Vagina (tissue), 2 donors: Measurements from ENCODE around the gene CAMK2A. TPM values are rescaled to one million over a fixed set of nuclear protein-coding genes. Genes with fewer than 3 reads are reported as not detected.

Experiments
- DNase-seq, 2 donors: peaks; one replicate each; pipeline ENCODE4 v3.0.0-alpha.2; 2017; ENCODE audit errors: extremely low spot score in 2 of 2
- H3K27ac ChIP-seq: fragments of 200-600 bp; sonication (generic); one replicate; pipeline ENCODE4 v1.5.1; 2019
- H3K27me3 ChIP-seq: fragments of 200-600 bp; sonication (generic); one replicate; pipeline ENCODE4 v1.5.1; 2019
- H3K36me3 ChIP-seq, 2 donors: fragments of 200-600 bp; sonication (generic); one replicate each; pipeline ENCODE4 v1.5.1; 2017 to 2019
- H3K4me1 ChIP-seq: fragments of 200-600 bp; sonication (generic); one replicate; pipeline ENCODE4 v1.5.1; 2019
- H3K4me3 ChIP-seq, 2 donors: fragments of 200-600 bp; sonication (generic); 1 replicate in 1 of 2; 2 replicates in 1 of 2; pipeline ENCODE4 v1.5.1; 2016 to 2019
- H3K9me3 ChIP-seq: fragments of 200-600 bp; sonication (generic); one replicate; pipeline ENCODE4 v1.5.1; 2019
- POLR2A ChIP-seq, 2 donors: fragments of 450-650 bp; IDR thresholded peaks; one replicate each; pipeline ENCODE4 v1.6.1; 2017; ENCODE audit warnings: antibody characterized with exemption in 2 of 2, mild to moderate bottlenecking in 2 of 2, moderate library complexity in 2 of 2
- POLR2AphosphoS5 ChIP-seq, 2 donors: sonication (generic); formaldehyde crosslinking; IDR thresholded peaks; one replicate each; pipeline ENCODE4 v1.9.0; 2017; ENCODE audit warnings: antibody characterized with exemption in 2 of 2, mild to moderate bottlenecking in 2 of 2, low read depth in 1 of 2; ENCODE audit not compliant: insufficient read depth in 1 of 2
- intact Hi-C: fragments of 100-400 bp; cut with DNase I; formaldehyde crosslinking; loops from one replicate; pipeline ENCODE4 v1.15.1; 2023
- total RNA-seq: library from RNA; depleted of rRNA; stranded (reverse); fragments of >200 nt; gene quantifications from one replicate; pipeline ENCODE4 v1.2.3, GENCODE V29; 2016
- TF ChIP-seq, protein P1 (sequence below), 3 experiments: fragments of 450-650 bp in 2 of 3; fragments of 200-600 bp in 1 of 3; sonication (generic) in 1 of 3; IDR thresholded peaks; one replicate each; pipeline ENCODE4 v1.5.1; 2017 to 2019; ENCODE audit warnings: antibody characterized with exemption in 3 of 3, mild to moderate bottlenecking in 2 of 3, moderate library complexity in 2 of 3

The CAMK2A gene
- total RNA-seq, 1 donor from 2014 or later, result 0.49 TPM

DNA sequence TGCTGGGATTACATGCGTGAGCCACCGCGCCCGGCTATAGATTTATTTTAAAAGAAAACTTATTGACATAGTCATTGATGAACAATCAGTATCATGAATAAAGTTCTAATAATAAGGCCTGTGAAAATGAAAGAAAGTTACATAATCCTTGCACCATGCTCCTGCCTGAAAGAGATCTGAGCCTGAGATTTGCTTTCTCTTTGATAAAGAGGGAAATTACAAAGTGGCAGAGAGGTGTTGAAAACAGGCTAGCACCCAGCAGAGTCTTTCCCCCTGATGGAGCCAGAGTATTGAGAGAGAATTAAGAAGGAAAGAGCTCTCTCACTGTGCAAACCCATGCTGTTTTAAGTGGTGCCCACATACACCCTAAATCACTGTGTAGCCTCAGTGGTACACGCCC is 62.5 kb downstream of the CAMK2A start:
- Histone ChIP-seq H3K4me3 (no peak overlapping the region), H3K9me3 (no peaks in the 10 kb centered on the region), H3K4me1 (no peaks in the 10 kb centered on the region), H3K27me3 (no peaks in the 10 kb centered on the region), H3K36me3 (no peaks in the 10 kb centered on the region), H3K27ac (no peak overlapping the region)
- intact Hi-C loops, result no loop called here
- no peak for DNase-seq
- TF ChIP-seq POLR2A (IDR thresholded peaks at IDR 0.05) (no peak), POLR2AphosphoS5 (IDR thresholded peaks at IDR 0.05; ENCODE audit: insufficient read depth in 1 of 2, low read depth in 1 of 2) (no peak)
- TF ChIP-seq, protein P1, sequence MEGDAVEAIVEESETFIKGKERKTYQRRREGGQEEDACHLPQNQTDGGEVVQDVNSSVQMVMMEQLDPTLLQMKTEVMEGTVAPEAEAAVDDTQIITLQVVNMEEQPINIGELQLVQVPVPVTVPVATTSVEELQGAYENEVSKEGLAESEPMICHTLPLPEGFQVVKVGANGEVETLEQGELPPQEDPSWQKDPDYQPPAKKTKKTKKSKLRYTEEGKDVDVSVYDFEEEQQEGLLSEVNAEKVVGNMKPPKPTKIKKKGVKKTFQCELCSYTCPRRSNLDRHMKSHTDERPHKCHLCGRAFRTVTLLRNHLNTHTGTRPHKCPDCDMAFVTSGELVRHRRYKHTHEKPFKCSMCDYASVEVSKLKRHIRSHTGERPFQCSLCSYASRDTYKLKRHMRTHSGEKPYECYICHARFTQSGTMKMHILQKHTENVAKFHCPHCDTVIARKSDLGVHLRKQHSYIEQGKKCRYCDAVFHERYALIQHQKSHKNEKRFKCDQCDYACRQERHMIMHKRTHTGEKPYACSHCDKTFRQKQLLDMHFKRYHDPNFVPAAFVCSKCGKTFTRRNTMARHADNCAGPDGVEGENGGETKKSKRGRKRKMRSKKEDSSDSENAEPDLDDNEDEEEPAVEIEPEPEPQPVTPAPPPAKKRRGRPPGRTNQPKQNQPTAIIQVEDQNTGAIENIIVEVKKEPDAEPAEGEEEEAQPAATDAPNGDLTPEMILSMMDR (IDR thresholded peaks at IDR 0.05), result no peak

DNA sequence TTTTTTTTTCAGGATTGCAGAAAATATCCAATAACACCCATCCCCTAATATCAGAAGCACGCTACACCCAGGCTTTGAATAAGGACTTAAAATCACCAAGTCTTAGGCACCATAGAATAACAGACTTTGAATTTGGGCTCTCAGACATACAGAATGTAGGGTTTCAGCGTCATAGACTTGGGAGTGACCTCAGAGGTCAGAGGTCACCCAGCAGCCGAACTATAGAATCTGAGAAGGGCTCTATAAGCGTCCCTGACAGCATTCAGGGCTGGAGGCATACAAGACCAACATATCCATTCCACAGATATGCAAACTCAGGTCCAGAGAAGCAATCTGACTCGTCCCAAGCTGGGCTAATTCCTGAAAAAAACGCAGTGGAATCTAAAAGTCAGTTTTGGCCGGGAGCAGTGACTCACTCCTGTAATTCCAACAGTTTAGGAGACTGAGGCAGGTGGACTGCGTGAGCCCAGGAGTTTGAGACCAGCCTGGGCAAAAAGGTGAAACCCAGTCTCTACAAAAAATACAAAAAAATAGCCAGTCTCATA is 65.0 kb downstream of the CAMK2A start:
- no peak for TF ChIP-seq POLR2A (IDR thresholded peaks at IDR 0.05)
- TF ChIP-seq, protein P1 (IDR thresholded peaks at IDR 0.05), result no peak
- TF ChIP-seq POLR2AphosphoS5 (IDR thresholded peaks at IDR 0.05; ENCODE audit: insufficient read depth in 1 of 2, low read depth in 1 of 2), result no peak
- Histone ChIP-seq H3K4me1 (no peaks in the 10 kb centered on the region), H3K27me3 (no peaks in the 10 kb centered on the region), H3K4me3 (no peak overlapping the region), H3K36me3 (no peaks in the 10 kb centered on the region), H3K27ac (no peak overlapping the region), H3K9me3 (no peaks in the 10 kb centered on the region)
- intact Hi-C loops, result no loop called here
- DNase-seq, result no peak

DNA sequence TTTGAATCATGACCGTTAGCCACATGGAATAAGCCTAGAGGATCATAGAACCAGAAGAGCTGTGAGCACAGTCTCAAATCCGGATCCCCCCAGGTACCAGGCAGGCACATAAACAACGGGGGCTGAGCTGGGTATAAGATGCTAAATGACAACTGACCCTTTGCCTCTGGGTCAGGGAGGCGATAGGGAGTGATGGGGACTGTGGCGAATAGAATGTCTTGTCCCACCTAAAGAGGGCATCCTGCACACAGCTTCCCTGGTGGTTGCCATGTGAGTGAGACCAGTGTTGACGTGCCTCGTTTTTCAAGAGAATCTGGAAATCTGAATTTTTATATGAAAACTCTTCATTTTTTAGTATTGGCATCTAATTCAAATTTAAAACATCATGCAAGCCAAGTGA is 66.1 kb downstream of the CAMK2A start:
- Histone ChIP-seq H3K36me3 (no peaks in the 10 kb centered on the region), H3K9me3 (no peaks in the 10 kb centered on the region), H3K27me3 (no peaks in the 10 kb centered on the region), H3K27ac (no peak overlapping the region), H3K4me1 (no peaks in the 10 kb centered on the region), H3K4me3 (no peak overlapping the region)
- TF ChIP-seq POLR2A (IDR thresholded peaks at IDR 0.05) (no peak), POLR2AphosphoS5 (IDR thresholded peaks at IDR 0.05; ENCODE audit: insufficient read depth in 1 of 2, low read depth in 1 of 2) (no peak)
- TF ChIP-seq, protein P1 (IDR thresholded peaks at IDR 0.05), result no peak
- no peak for DNase-seq
- intact Hi-C loops, result no loop called here

DNA sequence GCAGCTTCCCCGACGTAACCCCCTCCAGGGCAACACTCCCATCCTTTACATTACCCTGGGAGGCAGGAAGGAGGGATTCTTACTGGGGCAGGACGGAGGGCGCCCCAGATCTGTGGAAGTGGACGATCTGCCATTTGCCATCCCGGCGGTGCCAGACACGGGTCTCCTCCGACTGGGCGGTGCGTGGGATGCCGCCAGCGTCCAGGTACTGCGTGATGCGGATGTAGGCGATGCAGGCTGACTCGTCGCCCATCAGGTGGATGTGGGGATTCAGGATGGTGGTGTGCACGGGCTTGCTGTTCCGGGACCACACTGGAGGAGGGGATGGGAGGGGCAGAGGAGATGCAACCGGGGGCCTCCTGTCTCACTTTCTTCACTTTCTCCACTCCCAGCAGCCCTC is 66.7 kb downstream of the CAMK2A start:
- Histone ChIP-seq H3K27me3 (no peaks in the 10 kb centered on the region), H3K27ac (no peak overlapping the region), H3K4me1 (peaks cover 1% of the 10 kb centered on the region), H3K9me3 (no peaks in the 10 kb centered on the region), H3K36me3 (no peaks in the 10 kb centered on the region), H3K4me3 (no peak overlapping the region)
- no peak for DNase-seq
- no peak for TF ChIP-seq POLR2A (IDR thresholded peaks at IDR 0.05)
- TF ChIP-seq, protein P1 (IDR thresholded peaks at IDR 0.05), result no peak
- TF ChIP-seq POLR2AphosphoS5 (IDR thresholded peaks at IDR 0.05; ENCODE audit: insufficient read depth in 1 of 2, low read depth in 1 of 2), result no peak
- intact Hi-C loops, result no loop called here

DNA sequence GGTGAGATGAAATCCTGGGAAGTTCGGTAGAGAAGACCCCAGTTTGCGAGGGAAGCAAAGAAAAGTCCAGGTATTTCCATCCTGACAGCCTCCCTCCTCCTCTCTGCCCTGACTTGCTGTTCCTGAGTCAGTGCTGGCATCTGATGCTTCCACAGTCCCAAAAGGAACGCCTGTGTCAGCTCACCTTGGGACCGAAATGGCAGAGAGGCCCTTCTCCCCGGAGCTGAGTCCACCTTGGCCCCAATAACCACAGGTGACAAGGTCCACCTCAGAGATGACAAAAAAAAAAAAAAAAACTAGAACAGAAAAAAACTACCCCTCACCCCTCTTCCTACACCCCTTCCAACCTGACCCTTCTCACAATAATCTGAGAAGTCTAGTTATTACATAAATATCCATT is 68.1 kb downstream of the CAMK2A start:
- peaks cover 15% of the 10 kb centered on the region for H3K4me1 ChIP-seq
- TF ChIP-seq POLR2AphosphoS5 (IDR thresholded peaks at IDR 0.05; ENCODE audit: insufficient read depth in 1 of 2, low read depth in 1 of 2) (no peak), POLR2A (IDR thresholded peaks at IDR 0.05) (no peak)
- TF ChIP-seq, protein P1 (IDR thresholded peaks at IDR 0.05), result no peak
- H3K27ac ChIP-seq, result no peak overlapping the region
- no peaks in the 10 kb centered on the region for H3K36me3 ChIP-seq
- intact Hi-C loops, result no loop called here
- no peaks in the 10 kb centered on the region for H3K9me3 ChIP-seq
- DNase-seq, result no peak
- H3K4me3 ChIP-seq, result no peak overlapping the region
- H3K27me3 ChIP-seq, result no peaks in the 10 kb centered on the region
